HCT116 (cell line): ENCODE results near the gene ARR3.

ENCODE experiments used
- POLR2A ChIP-seq: IDR thresholded peaks from 2 replicates; pipeline ENCODE4 v1.7.0; 2011; ENCODE audit warnings: borderline replicate concordance; ENCODE audit not compliant: insufficient read depth, insufficient read length; ENCODE audit errors: extremely low read depth
- POLR2AphosphoS5 ChIP-seq: IDR thresholded peaks from 2 replicates; pipeline ENCODE4 v1.6.1; 2011; ENCODE audit warnings: mild to moderate bottlenecking, low read depth, low read length, moderate library complexity
- ZNF274 ChIP-seq: fragments of 200-500 bp; sonication (Bioruptor generic); IDR thresholded peaks from 2 replicates; pipeline ENCODE4 v1.6.1; 2014; ENCODE audit warnings: mild to moderate bottlenecking, low read depth, low read length, inconsistent platforms
- TF ChIP-seq, protein P1 (sequence below), 3 experiments: fragments of 200-600 bp in 1 of 3; sonication (generic) in 1 of 3; IDR thresholded peaks in 2 of 3; conservative IDR thresholded peaks in 1 of 3; 2 replicates each; pipeline ENCODE4 v1.5.1; 2012 to 2017; ENCODE audit warnings: low read depth in 2 of 3, low read length in 2 of 3, antibody characterized with exemption in 1 of 3, borderline replicate concordance in 1 of 3, control low read depth in 1 of 3, mild to moderate bottlenecking in 1 of 3, mixed read lengths in 1 of 3, mixed run types in 1 of 3, moderate library complexity in 1 of 3; ENCODE audit not compliant: insufficient read depth in 1 of 3
- TF ChIP-seq, protein P2 (sequence below): IDR thresholded peaks from 2 replicates; pipeline ENCODE4 v1.6.1; 2012
- TF ChIP-seq, protein P3 (sequence below): IDR thresholded peaks from 2 replicates; pipeline ENCODE4 v1.6.1; 2012; ENCODE audit warnings: low read depth

DNA sequence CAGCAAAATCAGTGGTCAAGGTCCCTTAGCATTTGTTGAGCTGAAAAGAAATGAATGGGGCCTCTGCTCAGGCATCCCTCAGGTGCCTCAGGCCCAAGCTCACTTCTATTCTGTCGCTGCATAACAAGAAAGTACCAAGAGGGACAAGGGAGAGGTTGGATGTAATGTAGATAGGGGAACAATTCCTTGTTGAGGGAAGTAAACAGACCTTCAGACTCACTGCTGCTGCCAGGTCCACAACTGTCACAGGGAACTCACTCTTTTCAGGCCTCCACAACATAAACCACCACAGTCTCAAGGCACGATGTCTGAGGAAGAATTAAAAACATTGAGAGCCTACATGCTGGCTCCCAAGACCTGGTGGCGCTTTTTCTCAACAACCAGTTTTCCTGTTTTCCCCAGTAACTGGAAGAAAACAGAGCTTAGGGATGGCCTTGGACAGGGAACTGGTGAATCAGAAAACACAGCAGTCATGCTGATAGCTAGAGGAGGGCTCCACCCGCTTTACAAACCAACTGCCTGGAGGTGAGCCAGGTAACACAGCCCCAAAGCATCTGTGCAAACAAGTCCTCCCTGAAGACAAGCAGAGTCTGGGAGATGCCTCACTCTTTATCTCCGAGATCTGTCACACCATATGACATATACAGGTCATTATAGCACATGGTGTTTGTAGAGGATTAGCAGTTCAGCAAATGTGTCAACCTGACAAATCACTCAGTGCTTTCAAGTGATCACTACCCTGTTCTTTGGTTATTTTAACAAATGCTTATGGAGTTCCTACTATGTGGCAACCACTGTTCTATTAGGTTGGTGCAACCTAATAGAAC lies 48.0 kb upstream of the ARR3 start:
- TF ChIP-seq, protein P1, sequence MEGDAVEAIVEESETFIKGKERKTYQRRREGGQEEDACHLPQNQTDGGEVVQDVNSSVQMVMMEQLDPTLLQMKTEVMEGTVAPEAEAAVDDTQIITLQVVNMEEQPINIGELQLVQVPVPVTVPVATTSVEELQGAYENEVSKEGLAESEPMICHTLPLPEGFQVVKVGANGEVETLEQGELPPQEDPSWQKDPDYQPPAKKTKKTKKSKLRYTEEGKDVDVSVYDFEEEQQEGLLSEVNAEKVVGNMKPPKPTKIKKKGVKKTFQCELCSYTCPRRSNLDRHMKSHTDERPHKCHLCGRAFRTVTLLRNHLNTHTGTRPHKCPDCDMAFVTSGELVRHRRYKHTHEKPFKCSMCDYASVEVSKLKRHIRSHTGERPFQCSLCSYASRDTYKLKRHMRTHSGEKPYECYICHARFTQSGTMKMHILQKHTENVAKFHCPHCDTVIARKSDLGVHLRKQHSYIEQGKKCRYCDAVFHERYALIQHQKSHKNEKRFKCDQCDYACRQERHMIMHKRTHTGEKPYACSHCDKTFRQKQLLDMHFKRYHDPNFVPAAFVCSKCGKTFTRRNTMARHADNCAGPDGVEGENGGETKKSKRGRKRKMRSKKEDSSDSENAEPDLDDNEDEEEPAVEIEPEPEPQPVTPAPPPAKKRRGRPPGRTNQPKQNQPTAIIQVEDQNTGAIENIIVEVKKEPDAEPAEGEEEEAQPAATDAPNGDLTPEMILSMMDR (IDR thresholded peaks at IDR 0.05 in 2 of 3, conservative IDR thresholded peaks at IDR 0.05 in 1 of 3; ENCODE audit: borderline replicate concordance in 1 of 3, insufficient read depth in 1 of 3, low read depth in 2 of 3, low read length in 2 of 3), result no peak
- TF ChIP-seq POLR2A, result no peak
- TF ChIP-seq ZNF274, result no peak
- TF ChIP-seq, protein P2, sequence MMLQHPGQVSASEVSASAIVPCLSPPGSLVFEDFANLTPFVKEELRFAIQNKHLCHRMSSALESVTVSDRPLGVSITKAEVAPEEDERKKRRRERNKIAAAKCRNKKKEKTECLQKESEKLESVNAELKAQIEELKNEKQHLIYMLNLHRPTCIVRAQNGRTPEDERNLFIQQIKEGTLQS, result no peak
- TF ChIP-seq POLR2AphosphoS5, result peak; percentile 24; the same call in 1 of the 2 replicates
- TF ChIP-seq, protein P3, sequence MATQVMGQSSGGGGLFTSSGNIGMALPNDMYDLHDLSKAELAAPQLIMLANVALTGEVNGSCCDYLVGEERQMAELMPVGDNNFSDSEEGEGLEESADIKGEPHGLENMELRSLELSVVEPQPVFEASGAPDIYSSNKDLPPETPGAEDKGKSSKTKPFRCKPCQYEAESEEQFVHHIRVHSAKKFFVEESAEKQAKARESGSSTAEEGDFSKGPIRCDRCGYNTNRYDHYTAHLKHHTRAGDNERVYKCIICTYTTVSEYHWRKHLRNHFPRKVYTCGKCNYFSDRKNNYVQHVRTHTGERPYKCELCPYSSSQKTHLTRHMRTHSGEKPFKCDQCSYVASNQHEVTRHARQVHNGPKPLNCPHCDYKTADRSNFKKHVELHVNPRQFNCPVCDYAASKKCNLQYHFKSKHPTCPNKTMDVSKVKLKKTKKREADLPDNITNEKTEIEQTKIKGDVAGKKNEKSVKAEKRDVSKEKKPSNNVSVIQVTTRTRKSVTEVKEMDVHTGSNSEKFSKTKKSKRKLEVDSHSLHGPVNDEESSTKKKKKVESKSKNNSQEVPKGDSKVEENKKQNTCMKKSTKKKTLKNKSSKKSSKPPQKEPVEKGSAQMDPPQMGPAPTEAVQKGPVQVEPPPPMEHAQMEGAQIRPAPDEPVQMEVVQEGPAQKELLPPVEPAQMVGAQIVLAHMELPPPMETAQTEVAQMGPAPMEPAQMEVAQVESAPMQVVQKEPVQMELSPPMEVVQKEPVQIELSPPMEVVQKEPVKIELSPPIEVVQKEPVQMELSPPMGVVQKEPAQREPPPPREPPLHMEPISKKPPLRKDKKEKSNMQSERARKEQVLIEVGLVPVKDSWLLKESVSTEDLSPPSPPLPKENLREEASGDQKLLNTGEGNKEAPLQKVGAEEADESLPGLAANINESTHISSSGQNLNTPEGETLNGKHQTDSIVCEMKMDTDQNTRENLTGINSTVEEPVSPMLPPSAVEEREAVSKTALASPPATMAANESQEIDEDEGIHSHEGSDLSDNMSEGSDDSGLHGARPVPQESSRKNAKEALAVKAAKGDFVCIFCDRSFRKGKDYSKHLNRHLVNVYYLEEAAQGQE, result no peak
